OCI-LY1 (cell line): Measurements from ENCODE around the gene CTNND2.

Source experiments
- H2AFZ ChIP-seq: fragments of 200-600 bp; sonication (generic), shearing (Covaris generic); 2 replicates; pipeline ENCODE4 v1.6.0; 2014; ENCODE audit warnings: antibody characterized with exemption, mild to moderate bottlenecking, low read length
- H3F3A ChIP-seq: fragments of 200-600 bp; sonication (generic), shearing (Covaris generic); 2 replicates; pipeline ENCODE4 v1.6.0; 2014; ENCODE audit warnings: mild to moderate bottlenecking, antibody characterized with exemption, low read length, moderate library complexity; ENCODE audit not compliant: insufficient read depth
- H3K27ac ChIP-seq: fragments of 200-600 bp; sonication (generic); 2 replicates; pipeline ENCODE4 v1.5.1; 2014; ENCODE audit warnings: low read length, mixed run types, mild to moderate bottlenecking, low read depth; ENCODE audit not compliant: poor library complexity, severe bottlenecking
- H3K27me3 ChIP-seq: fragments of 200-600 bp; sonication (generic); 2 replicates; pipeline ENCODE4 v1.6.0; 2014; ENCODE audit warnings: antibody characterized with exemption, mild to moderate bottlenecking, low read length, moderate library complexity; ENCODE audit not compliant: insufficient read depth
- H3K36me3 ChIP-seq: fragments of 200-600 bp; sonication (generic); 2 replicates; pipeline ENCODE4 v1.6.1; 2014; ENCODE audit warnings: mild to moderate bottlenecking, antibody characterized with exemption, low read length, moderate library complexity, mixed read lengths; ENCODE audit not compliant: insufficient read depth
- H3K4me1 ChIP-seq: fragments of 200-600 bp; sonication (generic); 2 replicates; pipeline ENCODE4 v1.5.1; 2014; ENCODE audit warnings: mild to moderate bottlenecking, low read length, moderate library complexity; ENCODE audit not compliant: insufficient read depth, severe bottlenecking
- H3K4me2 ChIP-seq: fragments of 200-600 bp; sonication (generic), shearing (Covaris generic); 2 replicates; pipeline ENCODE4 v1.6.1; 2014; ENCODE audit warnings: low read length
- H3K4me3 ChIP-seq: fragments of 200-600 bp; sonication (generic); 2 replicates; pipeline ENCODE4 v1.5.1; 2014; ENCODE audit warnings: low read length, low read depth, mild to moderate bottlenecking, mixed read lengths; ENCODE audit not compliant: poor library complexity, severe bottlenecking
- H3K79me2 ChIP-seq: fragments of 200-600 bp; shearing (Covaris generic); 2 replicates; pipeline ENCODE4 v1.6.1; 2016; ENCODE audit warnings: mixed run types, low read length, mixed read lengths; ENCODE audit not compliant: insufficient read depth
- H3K9ac ChIP-seq: fragments of 200-600 bp; sonication (generic), shearing (Covaris generic); 2 replicates; pipeline ENCODE4 v1.6.1; 2014; ENCODE audit warnings: mild to moderate bottlenecking, low read length, mixed read lengths
- H3K9me2 ChIP-seq: fragments of 200-600 bp; sonication (generic), shearing (Covaris generic); 2 replicates; pipeline ENCODE4 v1.6.1; 2014; ENCODE audit warnings: low read depth, mild to moderate bottlenecking, low read length, mixed read lengths
- H3K9me3 ChIP-seq: fragments of 200-600 bp; shearing (Covaris generic); 2 replicates; pipeline ENCODE4 v1.6.1; 2014; ENCODE audit warnings: low read length, mixed read lengths
- H4K20me1 ChIP-seq: fragments of 200-600 bp; sonication (generic), shearing (Covaris generic); 2 replicates; pipeline ENCODE4 v1.6.0; 2016; ENCODE audit warnings: mild to moderate bottlenecking, low read length; ENCODE audit not compliant: insufficient read depth
- EZH2 ChIP-seq: fragments of 200-600 bp; sonication (generic), shearing (Covaris generic); IDR thresholded peaks from 2 replicates; pipeline ENCODE4 v1.8.0; 2017; ENCODE audit warnings: borderline replicate concordance, mixed run types, mild to moderate bottlenecking, antibody characterized with exemption, low read length, moderate library complexity, mixed read lengths
- TF ChIP-seq, protein P1 (sequence below): fragments of 200-600 bp; sonication (generic), shearing (Covaris generic); IDR thresholded peaks from 2 replicates; pipeline ENCODE4 v1.5.1; 2017; ENCODE audit warnings: mild to moderate bottlenecking, antibody characterized with exemption, low read length, moderate library complexity, mixed read lengths

The CTNND2 gene

GRCh38 chr5:11504065-11504885, 400.0 kb downstream of the CTNND2 start:
- Histone ChIP-seq H3K27me3 (no peaks in the 10 kb centered on the region), H3K4me3 (no peak overlapping the region), H3K27ac (no peak overlapping the region), H3K9ac (no peak overlapping the region), H3F3A (no peaks in the 10 kb centered on the region), H4K20me1 (no peaks in the 10 kb centered on the region), H3K4me2 (no peak overlapping the region), H3K9me3 (no peaks in the 10 kb centered on the region), H3K9me2 (no peaks in the 10 kb centered on the region), H3K79me2 (no peaks in the 10 kb centered on the region), H3K4me1 (no peaks in the 10 kb centered on the region), H3K36me3 (no peaks in the 10 kb centered on the region), H2AFZ (no peak overlapping the region)
- no peak for TF ChIP-seq EZH2
- TF ChIP-seq, protein P1, sequence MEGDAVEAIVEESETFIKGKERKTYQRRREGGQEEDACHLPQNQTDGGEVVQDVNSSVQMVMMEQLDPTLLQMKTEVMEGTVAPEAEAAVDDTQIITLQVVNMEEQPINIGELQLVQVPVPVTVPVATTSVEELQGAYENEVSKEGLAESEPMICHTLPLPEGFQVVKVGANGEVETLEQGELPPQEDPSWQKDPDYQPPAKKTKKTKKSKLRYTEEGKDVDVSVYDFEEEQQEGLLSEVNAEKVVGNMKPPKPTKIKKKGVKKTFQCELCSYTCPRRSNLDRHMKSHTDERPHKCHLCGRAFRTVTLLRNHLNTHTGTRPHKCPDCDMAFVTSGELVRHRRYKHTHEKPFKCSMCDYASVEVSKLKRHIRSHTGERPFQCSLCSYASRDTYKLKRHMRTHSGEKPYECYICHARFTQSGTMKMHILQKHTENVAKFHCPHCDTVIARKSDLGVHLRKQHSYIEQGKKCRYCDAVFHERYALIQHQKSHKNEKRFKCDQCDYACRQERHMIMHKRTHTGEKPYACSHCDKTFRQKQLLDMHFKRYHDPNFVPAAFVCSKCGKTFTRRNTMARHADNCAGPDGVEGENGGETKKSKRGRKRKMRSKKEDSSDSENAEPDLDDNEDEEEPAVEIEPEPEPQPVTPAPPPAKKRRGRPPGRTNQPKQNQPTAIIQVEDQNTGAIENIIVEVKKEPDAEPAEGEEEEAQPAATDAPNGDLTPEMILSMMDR, result no peak

- H3K27me3 ChIP-seq, result no peaks in the 10 kb centered on the region
These were observed 401.5 kb downstream of the CTNND2 start for GRCh38 chr5:11502783-11503182.

DNA sequence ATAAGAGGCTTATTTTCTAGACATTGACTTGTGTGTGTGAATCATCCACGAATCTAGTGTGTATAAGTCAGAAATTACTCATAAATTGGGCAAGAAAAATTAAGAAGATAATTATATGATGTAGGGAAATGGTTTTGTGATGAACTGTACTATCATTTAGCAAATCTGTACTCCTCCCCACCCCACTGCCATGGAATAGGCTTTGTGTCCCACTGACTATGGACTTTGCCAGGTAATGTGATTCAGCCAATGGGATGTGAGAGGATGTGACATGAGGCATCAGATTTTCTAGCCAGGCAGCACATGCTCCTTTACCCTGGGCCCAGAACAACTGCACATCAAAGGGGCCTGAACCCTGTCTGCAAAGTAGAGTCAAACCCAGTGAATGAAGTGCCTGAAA, 406.6 kb downstream of the CTNND2 start:
- no peak overlapping the region for H2AFZ ChIP-seq
- H4K20me1 ChIP-seq, result no peaks in the 10 kb centered on the region
- H3K27ac ChIP-seq, result no peak overlapping the region
- H3K9me2 ChIP-seq, result no peaks in the 10 kb centered on the region
- H3K79me2 ChIP-seq, result no peaks in the 10 kb centered on the region
- no peak overlapping the region for H3K4me2 ChIP-seq
- no peak overlapping the region for H3K4me3 ChIP-seq
- H3K27me3 ChIP-seq, result no peaks in the 10 kb centered on the region
- H3K36me3 ChIP-seq, result no peaks in the 10 kb centered on the region
- H3F3A ChIP-seq, result no peaks in the 10 kb centered on the region
- TF ChIP-seq EZH2, result no peak
- TF ChIP-seq, protein P1, result no peak
- no peaks in the 10 kb centered on the region for H3K4me1 ChIP-seq
- no peak overlapping the region for H3K9ac ChIP-seq
- no peaks in the 10 kb centered on the region for H3K9me3 ChIP-seq

More at GRCh38 chr5:11502783-11503182, 401.5 kb downstream of the CTNND2 start:
- Histone ChIP-seq H4K20me1 (no peaks in the 10 kb centered on the region), H3K4me2 (no peak overlapping the region), H2AFZ (no peak overlapping the region), H3K9me3 (no peaks in the 10 kb centered on the region), H3K36me3 (no peaks in the 10 kb centered on the region), H3K79me2 (no peaks in the 10 kb centered on the region), H3K9ac (no peak overlapping the region), H3K9me2 (no peaks in the 10 kb centered on the region), H3F3A (no peaks in the 10 kb centered on the region), H3K4me1 (no peaks in the 10 kb centered on the region), H3K4me3 (no peak overlapping the region), H3K27ac (no peak overlapping the region)
- TF ChIP-seq, protein P1, result no peak
- TF ChIP-seq EZH2, result no peak
